Loucy (cell line): ENCODE data around the gene PSMD11.

ENCODE experiments used
- EZH2phosphoT487 ChIP-seq: fragments of 200-600 bp; IDR thresholded peaks from 2 replicates; pipeline ENCODE4 v1.6.1; 2018; ENCODE audit warnings: antibody characterized with exemption, mild to moderate bottlenecking, moderate library complexity, borderline replicate concordance
- TF ChIP-seq, protein P1 (sequence below): fragments of 200-600 bp; sonication (generic); conservative IDR thresholded peaks from 2 replicates; pipeline ENCODE4 v1.5.1; 2014; ENCODE audit warnings: mild to moderate bottlenecking, antibody characterized with exemption, low read length

DNA sequence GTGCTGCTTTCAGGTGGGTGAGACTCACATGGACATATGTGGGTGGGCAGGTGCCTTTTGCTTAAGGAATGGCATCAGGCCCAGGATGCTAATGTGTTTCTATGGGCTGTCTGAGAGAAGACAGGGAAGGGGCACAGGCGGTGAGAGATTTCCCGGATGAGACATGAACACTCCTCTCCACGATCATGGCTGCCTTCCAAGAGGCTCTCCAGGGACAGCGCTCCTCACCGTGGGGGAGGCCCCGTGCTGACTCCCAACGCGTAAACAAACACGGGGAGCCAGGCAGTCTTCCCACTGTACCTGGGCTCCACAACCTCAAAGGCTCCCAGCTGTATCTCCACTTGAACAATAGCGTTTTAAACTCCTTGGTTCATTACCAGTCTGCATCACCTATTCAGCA, 85.3 kb downstream of the PSMD11 start:
- TF ChIP-seq, protein P1, sequence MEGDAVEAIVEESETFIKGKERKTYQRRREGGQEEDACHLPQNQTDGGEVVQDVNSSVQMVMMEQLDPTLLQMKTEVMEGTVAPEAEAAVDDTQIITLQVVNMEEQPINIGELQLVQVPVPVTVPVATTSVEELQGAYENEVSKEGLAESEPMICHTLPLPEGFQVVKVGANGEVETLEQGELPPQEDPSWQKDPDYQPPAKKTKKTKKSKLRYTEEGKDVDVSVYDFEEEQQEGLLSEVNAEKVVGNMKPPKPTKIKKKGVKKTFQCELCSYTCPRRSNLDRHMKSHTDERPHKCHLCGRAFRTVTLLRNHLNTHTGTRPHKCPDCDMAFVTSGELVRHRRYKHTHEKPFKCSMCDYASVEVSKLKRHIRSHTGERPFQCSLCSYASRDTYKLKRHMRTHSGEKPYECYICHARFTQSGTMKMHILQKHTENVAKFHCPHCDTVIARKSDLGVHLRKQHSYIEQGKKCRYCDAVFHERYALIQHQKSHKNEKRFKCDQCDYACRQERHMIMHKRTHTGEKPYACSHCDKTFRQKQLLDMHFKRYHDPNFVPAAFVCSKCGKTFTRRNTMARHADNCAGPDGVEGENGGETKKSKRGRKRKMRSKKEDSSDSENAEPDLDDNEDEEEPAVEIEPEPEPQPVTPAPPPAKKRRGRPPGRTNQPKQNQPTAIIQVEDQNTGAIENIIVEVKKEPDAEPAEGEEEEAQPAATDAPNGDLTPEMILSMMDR: no peak
- TF ChIP-seq EZH2phosphoT487: no peak
